ENCODE measurements around the gene PCCA.
"Not testable (repeated sequence)": the region's sequence is repeated elsewhere in the genome, so short reads cannot be mapped to it uniquely, and the experiment has no call there.

Gene PCCA

GRCh38 chr13:100079003-100079402 lies 9.9 kb upstream of the PCCA start:
- H2BK15ac ChIP-seq (ENCODE audit: low read depth, poor library complexity, severe bottlenecking); H2BK12ac ChIP-seq (ENCODE audit: low read length in 2 of 2); H3K36me3 ChIP-seq (ENCODE audit: control insufficient read depth in 1 of 2, insufficient read depth in 2 of 2, low read depth in 1 of 2, low read length in 2 of 2); H3K4me2 ChIP-seq (ENCODE audit: low read length, poor library complexity, severe bottlenecking); H3K9me3 ChIP-seq (ENCODE audit: control insufficient read depth, low read length); H3K4me1 ChIP-seq (ENCODE audit: control insufficient read depth, insufficient read depth, low read depth, low read length); H4K91ac ChIP-seq (ENCODE audit: low read length); H3K27ac ChIP-seq (ENCODE audit: low read length, poor library complexity, severe bottlenecking); H3K14ac ChIP-seq (ENCODE audit: low read length in 2 of 2); H3K4ac ChIP-seq (ENCODE audit: low read depth in 1 of 2, low read length in 2 of 2); H3K23ac ChIP-seq (ENCODE audit: low read length in 2 of 2); H3K9ac ChIP-seq (ENCODE audit: low read length); H2BK120ac ChIP-seq (ENCODE audit: low read depth, low read length); DNase-seq; H3K27me3 ChIP-seq (ENCODE audit: control insufficient read depth in 1 of 2, insufficient read depth in 1 of 2, low read length in 2 of 2); H4K8ac ChIP-seq (ENCODE audit: low read length); H3K18ac ChIP-seq (ENCODE audit: low read depth in 1 of 2, low read length in 2 of 2); H3K4me3 ChIP-seq (ENCODE audit: insufficient read depth in 1 of 2, low read depth in 1 of 2, low read length in 2 of 2); H2AFZ ChIP-seq (ENCODE audit: low read depth, low read length); H3K79me1 ChIP-seq (replicated peaks; ENCODE audit: low read length, poor library complexity, severe bottlenecking); H2AK5ac ChIP-seq (ENCODE audit: low read length, severe bottlenecking); H2BK5ac ChIP-seq (ENCODE audit: low read depth, low read length, poor library complexity, severe bottlenecking): not testable (repeated sequence)
- 75% methylated on average over 9 of the region's 9 CpGs for WGBS

GRCh38 chr13:100083401-100083800 lies 5.5 kb upstream of the PCCA start:
- not testable (repeated sequence) for H3K27ac ChIP-seq (ENCODE audit: low read length, poor library complexity, severe bottlenecking); H2BK5ac ChIP-seq (ENCODE audit: low read depth, low read length, poor library complexity, severe bottlenecking); H3K9me3 ChIP-seq (ENCODE audit: control insufficient read depth, low read length); H3K4ac ChIP-seq (ENCODE audit: low read depth in 1 of 2, low read length in 2 of 2); DNase-seq; H3K27me3 ChIP-seq (ENCODE audit: control insufficient read depth in 1 of 2, insufficient read depth in 1 of 2, low read length in 2 of 2); H3K36me3 ChIP-seq (ENCODE audit: control insufficient read depth in 1 of 2, insufficient read depth in 2 of 2, low read depth in 1 of 2, low read length in 2 of 2); H4K91ac ChIP-seq (ENCODE audit: low read length); H3K4me2 ChIP-seq (ENCODE audit: low read length, poor library complexity, severe bottlenecking); H2BK12ac ChIP-seq (ENCODE audit: low read length in 2 of 2); H3K4me1 ChIP-seq (ENCODE audit: control insufficient read depth, insufficient read depth, low read depth, low read length); H2AFZ ChIP-seq (ENCODE audit: low read depth, low read length); H2AK5ac ChIP-seq (ENCODE audit: low read length, severe bottlenecking); H3K9ac ChIP-seq (ENCODE audit: low read length); H3K14ac ChIP-seq (ENCODE audit: low read length in 2 of 2); H3K4me3 ChIP-seq (ENCODE audit: insufficient read depth in 1 of 2, low read depth in 1 of 2, low read length in 2 of 2); H3K23ac ChIP-seq (ENCODE audit: low read length in 2 of 2); H2BK15ac ChIP-seq (ENCODE audit: low read depth, poor library complexity, severe bottlenecking); H4K8ac ChIP-seq (ENCODE audit: low read length); H2BK120ac ChIP-seq (ENCODE audit: low read depth, low read length); H3K18ac ChIP-seq (ENCODE audit: low read depth in 1 of 2, low read length in 2 of 2)
- WGBS: 92% methylated on average over 6 of the region's 6 CpGs
- peaks cover 11% of the 10 kb centered on the region for H3K79me1 ChIP-seq (replicated peaks; ENCODE audit: low read length, poor library complexity, severe bottlenecking)

DNA sequence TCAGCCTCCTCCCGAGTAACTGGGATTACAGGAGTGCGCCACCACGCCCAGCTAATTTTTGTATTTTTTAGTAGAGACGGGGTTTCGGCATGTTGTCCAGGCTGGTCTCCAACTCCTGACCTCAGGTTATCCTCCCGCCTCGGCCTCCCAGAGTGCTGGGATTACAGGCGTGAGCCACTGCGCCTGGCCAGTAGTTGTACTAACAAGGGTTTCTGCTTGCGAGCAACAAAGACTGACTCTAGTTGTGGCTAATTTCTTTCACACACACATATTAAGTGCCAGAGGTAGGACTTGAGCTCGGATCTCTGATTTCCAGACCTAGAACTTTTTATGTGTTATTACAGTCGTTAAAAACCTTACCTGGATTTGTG lies 635 bp upstream of the PCCA start:
- Histone ChIP-seq H2BK12ac (ENCODE audit: low read length in 2 of 2) (no peak overlapping the region), H3K9me3 (ENCODE audit: control insufficient read depth, low read length) (no peaks in the 10 kb centered on the region), H3K4me1 (ENCODE audit: control insufficient read depth, insufficient read depth, low read depth, low read length) (peaks cover 5% of the 10 kb centered on the region), H3K27ac (ENCODE audit: low read length, poor library complexity, severe bottlenecking) (peak overlapping the region; percentile 62), H2BK5ac (ENCODE audit: low read depth, low read length, poor library complexity, severe bottlenecking) (no peak overlapping the region), H2BK120ac (ENCODE audit: low read depth, low read length) (no peak overlapping the region), H3K4me3 (ENCODE audit: insufficient read depth in 1 of 2, low read depth in 1 of 2, low read length in 2 of 2) (peak overlapping the region; percentile 88 to 92), H3K14ac (ENCODE audit: low read length in 2 of 2) (no peak overlapping the region), H3K4me2 (ENCODE audit: low read length, poor library complexity, severe bottlenecking) (peak overlapping the region; percentile 76), H2BK15ac (ENCODE audit: low read depth, poor library complexity, severe bottlenecking) (no peak overlapping the region), H3K4ac (ENCODE audit: low read depth in 1 of 2, low read length in 2 of 2) (peak overlapping the region in 1 of 2 experiments; percentile 67), H4K8ac (ENCODE audit: low read length) (no peak overlapping the region), H3K9ac (ENCODE audit: low read length) (peak overlapping the region; percentile 96), H2AFZ (ENCODE audit: low read depth, low read length) (peak overlapping the region; percentile 96), H2AK5ac (ENCODE audit: low read length, severe bottlenecking) (no peak overlapping the region), H3K79me1 (replicated peaks; ENCODE audit: low read length, poor library complexity, severe bottlenecking) (peaks cover 9% of the 10 kb centered on the region), H3K23ac (ENCODE audit: low read length in 2 of 2) (no peak overlapping the region), H3K36me3 (ENCODE audit: control insufficient read depth in 1 of 2, insufficient read depth in 2 of 2, low read depth in 1 of 2, low read length in 2 of 2) (peaks cover 7 to 14% of the 10 kb centered on the region in 2 experiments), H3K27me3 (ENCODE audit: control insufficient read depth in 1 of 2, insufficient read depth in 1 of 2, low read length in 2 of 2) (no peaks in the 10 kb centered on the region), H4K91ac (ENCODE audit: low read length) (no peak overlapping the region), H3K18ac (ENCODE audit: low read depth in 1 of 2, low read length in 2 of 2) (no peak overlapping the region)
- no peak for DNase-seq
- 45% methylated on average over 11 of the region's 12 CpGs for WGBS

DNA sequence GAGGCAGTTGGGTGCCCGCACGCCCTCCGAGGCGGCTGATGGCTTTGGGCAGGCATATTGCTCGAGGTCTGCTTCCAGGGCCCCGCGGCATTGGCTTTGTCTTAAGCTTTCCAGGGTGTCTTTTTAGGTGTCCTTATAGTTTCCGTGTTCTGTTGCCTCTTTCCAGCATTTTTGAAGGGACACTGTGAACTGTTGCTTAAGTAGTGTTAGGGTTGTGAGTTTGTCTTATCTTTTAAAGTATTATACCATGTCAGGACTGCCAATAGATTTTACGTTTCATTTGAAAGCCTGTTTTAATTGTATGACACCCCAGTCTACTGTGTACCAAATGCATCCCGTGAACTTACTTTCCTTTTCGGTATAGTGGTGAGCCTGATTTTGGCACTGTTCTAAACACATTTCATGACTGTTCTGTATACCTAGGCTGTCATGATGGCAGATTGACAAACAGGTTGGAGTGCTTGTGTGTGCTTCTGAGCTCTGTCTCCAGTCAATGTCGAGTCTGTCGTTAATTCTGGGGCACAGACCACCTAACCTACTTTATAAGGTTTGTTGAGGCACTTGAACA lies 656 bp downstream of the PCCA start:
- no peak overlapping the region for H2AK5ac ChIP-seq (ENCODE audit: low read length, severe bottlenecking)
- no peak overlapping the region for H2BK15ac ChIP-seq (ENCODE audit: low read depth, poor library complexity, severe bottlenecking)
- peak overlapping the region; percentile 88 to 92 for H3K4me3 ChIP-seq (ENCODE audit: insufficient read depth in 1 of 2, low read depth in 1 of 2, low read length in 2 of 2)
- H3K23ac ChIP-seq (ENCODE audit: low read length in 2 of 2): peak overlapping the region in 1 of 2 experiments; percentile 91
- H3K14ac ChIP-seq (ENCODE audit: low read length in 2 of 2): peak overlapping the region in 1 of 2 experiments; percentile 79
- H3K9ac ChIP-seq (ENCODE audit: low read length): peak overlapping the region; percentile 96
- H2BK12ac ChIP-seq (ENCODE audit: low read length in 2 of 2): peak overlapping the region in 1 of 2 experiments; percentile 79
- H4K8ac ChIP-seq (ENCODE audit: low read length): no peak overlapping the region
- peak; percentile 35 for DNase-seq
- no peak overlapping the region for H2BK120ac ChIP-seq (ENCODE audit: low read depth, low read length)
- peaks cover 6% of the 10 kb centered on the region for H3K4me1 ChIP-seq (ENCODE audit: control insufficient read depth, insufficient read depth, low read depth, low read length)
- no peak overlapping the region for H2BK5ac ChIP-seq (ENCODE audit: low read depth, low read length, poor library complexity, severe bottlenecking)
- 6% methylated on average over 13 of the region's 13 CpGs for WGBS
- H3K9me3 ChIP-seq (ENCODE audit: control insufficient read depth, low read length): no peaks in the 10 kb centered on the region
- H2AFZ ChIP-seq (ENCODE audit: low read depth, low read length): peak overlapping the region; percentile 91
- peaks cover 9% of the 10 kb centered on the region for H3K79me1 ChIP-seq (replicated peaks; ENCODE audit: low read length, poor library complexity, severe bottlenecking)
- peak overlapping the region; percentile 56 to 76 for H3K18ac ChIP-seq (ENCODE audit: low read depth in 1 of 2, low read length in 2 of 2)
- peak overlapping the region in 1 of 2 experiments; percentile 22 for H3K4ac ChIP-seq (ENCODE audit: low read depth in 1 of 2, low read length in 2 of 2)
- H3K27me3 ChIP-seq (ENCODE audit: control insufficient read depth in 1 of 2, insufficient read depth in 1 of 2, low read length in 2 of 2): no peaks in the 10 kb centered on the region
- H3K27ac ChIP-seq (ENCODE audit: low read length, poor library complexity, severe bottlenecking): no peak overlapping the region
- peaks cover 7 to 14% of the 10 kb centered on the region in 2 experiments for H3K36me3 ChIP-seq (ENCODE audit: control insufficient read depth in 1 of 2, insufficient read depth in 2 of 2, low read depth in 1 of 2, low read length in 2 of 2)
- H4K91ac ChIP-seq (ENCODE audit: low read length): peak overlapping the region; percentile 0
- peak overlapping the region; percentile 41 for H3K4me2 ChIP-seq (ENCODE audit: low read length, poor library complexity, severe bottlenecking)

Measured in mesenchymal stem cell (in vitro differentiated cells and primary cell).